Activated CD8-positive, alpha-beta memory T cell treated with anti-CD3 and anti-CD28 coated beads for 1 hour (primary cell): ENCODE results near the gene NFYA.
"Not testable (repeated sequence)": the region's sequence is repeated elsewhere in the genome, so short reads cannot be mapped to it uniquely, and the experiment has no call there.

Experiments
- DNase-seq, 2 donors: peaks; one replicate each; pipeline ENCODE4 v3.0.0-alpha.2; 2020; ENCODE audit warnings: low read depth in 1 of 2; ENCODE audit errors: extremely low read depth in 1 of 2

The NFYA gene

DNA sequence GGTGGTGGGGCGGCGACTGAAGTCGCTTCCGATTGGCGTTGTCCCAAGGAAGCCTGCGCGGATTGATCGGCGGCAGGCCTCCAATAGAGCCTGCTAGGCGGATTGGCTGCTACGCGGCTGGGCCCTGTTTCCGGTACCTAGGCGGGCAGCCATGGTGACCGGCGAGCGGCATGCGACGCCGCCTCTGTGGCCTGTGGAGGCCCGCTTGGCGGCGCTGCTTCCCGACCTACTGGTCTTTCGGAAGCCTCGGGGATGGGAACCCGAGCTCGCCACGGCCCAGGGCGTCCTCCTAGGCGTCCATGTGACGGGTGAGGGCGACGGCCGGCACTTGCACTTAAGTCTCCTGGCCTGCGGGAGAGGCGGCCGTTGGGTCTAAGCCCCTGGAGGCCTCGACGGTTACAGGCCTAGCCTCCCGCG, 28.1 kb downstream of the NFYA start:
- DNase-seq: no peak

DNA sequence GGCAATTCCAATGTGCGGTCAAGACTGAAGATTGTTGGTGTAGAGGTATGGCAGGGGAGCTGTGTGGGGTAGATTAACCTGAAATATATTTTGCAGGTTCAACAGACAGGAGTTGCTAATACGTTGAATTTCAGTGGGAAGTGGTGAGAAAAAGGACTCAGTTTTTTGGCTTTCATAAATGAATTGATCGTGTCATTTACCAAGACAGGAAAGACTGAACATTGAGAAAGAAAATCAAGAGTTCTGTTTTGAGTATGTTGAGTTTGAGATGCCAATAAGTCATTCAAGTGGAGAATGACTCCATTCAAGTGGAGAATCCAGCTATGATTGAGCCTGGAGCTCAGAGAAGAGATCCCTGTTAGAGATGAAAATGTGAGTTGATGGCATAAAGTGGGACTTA, 31.1 kb downstream of the NFYA start:
- no peak for DNase-seq

DNA sequence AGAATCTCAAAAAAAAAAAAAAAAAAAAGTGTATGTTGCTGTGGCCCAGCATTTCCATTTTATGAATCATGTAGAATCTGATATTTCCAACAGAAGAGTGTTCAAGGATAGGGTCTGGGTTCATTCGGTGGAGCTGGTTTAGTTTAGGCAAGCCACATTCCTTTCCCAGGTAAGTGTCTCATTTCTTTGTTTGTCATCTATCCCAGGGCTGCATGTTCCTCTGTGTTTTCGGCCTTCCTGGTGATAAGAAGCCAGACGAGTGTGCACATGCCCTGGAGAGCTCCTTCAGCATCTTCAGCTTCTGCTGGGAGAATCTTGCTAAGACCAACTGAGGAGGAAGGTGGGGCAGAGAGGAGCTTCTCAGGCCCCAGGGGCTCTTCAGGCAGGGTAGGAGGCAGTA, 38.2 kb downstream of the NFYA start:
- no peak for DNase-seq

DNA sequence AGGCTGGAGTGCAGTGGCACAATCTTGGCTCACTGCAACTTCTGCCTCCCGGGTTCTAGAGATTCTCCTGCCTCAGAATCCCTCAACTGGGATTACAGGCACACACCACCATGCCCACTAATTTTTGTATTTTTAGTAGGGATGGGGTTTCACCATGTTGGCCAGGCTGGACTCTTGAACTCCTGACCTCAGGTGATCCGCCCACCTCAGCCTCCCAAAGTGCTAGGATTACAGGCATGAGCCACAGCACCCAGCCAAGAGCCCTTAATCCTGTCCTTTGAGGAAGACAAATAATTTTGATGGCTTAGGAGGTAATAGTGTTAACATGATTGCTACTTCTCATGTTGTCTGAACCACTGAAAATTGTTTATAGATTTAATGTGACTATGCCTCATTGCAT, 42.3 kb downstream of the NFYA start:
- not testable (repeated sequence) for DNase-seq

DNA sequence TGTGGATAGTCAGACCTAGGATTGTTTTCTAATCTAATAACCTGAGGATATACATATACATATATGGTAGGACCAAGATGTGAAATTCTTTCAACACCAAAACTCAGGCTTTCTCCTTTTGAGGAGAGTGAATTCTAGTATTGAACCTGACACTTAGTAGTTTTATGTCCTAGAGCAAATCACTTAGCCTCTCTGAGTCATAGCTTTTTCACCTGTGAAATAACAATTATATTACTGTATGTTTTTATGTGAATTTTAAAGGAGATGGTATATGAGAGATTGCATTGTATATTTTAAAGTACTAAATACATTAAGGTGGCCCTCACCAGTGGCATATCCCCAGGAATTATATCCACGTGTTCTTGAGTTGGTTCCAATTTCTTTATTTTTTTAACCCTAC, 46.7 kb downstream of the NFYA start:
- no peak for DNase-seq

DNA sequence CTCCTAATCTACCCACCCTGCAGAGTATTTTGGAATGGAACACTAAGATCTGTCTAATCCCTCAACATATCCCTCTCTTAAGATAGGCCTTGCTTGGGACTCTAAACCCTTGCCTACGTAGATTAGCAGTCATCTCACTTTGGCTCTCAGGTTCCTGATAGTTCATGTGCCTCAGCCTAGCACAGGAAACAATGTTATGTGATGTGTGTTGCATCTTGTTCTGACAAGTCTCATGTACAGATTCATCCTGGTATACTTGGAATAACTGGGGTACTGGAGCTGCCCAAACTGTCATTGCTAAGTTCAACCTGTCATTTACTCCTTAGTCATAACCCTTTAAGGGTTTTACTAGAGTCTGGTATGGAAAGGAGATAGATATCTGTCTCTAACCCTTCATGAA, 47.3 kb downstream of the NFYA start:
- DNase-seq: no peak

DNA sequence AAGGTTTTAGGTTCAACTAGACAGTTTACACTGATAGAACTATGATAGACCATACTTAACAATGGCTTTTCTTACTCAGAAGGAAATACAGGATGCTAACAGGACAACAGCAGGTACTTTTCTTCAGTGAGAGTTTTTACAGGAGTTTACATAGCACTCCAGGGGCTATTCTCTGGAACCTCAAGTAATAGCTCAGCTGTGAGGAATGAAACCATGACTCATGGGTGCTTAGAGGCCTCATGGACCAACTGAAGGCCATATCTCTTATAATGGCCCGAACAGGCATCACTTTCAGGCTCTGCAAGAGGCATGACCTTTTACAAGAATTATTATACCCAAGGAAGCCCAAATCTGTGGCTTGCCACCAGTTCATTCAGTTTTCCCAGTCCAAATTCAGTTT, 49.6 kb downstream of the NFYA start:
- DNase-seq: no peak

DNA sequence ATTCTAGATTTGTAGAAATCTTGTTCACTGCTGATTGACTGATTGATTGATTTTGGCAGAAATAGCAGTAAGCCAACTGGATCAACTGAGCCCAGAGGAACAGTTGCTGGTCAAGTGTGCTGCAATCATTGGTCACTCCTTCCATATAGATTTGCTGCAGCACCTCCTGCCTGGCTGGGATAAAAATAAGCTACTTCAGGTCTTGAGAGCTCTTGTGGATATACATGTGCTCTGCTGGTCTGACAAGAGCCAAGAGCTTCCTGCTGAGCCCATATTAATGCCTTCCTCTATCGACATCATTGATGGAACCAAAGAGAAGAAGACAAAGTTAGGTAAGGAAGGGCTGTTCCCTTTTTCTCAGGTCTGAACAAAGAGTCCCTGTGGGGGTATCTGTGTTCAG, 50.1 kb downstream of the NFYA start:
- no peak for DNase-seq

DNA sequence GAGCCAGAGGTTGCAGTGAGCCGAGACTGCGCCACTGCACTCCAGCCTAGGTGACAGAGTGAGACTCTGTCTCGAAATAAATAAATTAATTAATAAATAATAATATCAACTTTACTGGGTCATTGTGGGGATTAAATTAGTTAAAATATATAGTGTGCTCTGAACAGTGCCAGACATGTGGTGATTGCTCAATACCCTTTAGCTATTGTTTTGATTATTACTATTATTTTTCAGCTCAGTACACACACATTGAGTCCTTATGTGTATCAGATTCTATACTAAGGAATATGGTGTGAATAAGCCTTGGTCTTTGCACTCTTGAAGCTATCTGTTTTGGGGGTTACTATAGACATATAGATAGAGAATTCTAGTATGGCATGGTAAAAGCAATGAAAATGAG, 52.5 kb downstream of the NFYA start:
- no peak for DNase-seq

DNA sequence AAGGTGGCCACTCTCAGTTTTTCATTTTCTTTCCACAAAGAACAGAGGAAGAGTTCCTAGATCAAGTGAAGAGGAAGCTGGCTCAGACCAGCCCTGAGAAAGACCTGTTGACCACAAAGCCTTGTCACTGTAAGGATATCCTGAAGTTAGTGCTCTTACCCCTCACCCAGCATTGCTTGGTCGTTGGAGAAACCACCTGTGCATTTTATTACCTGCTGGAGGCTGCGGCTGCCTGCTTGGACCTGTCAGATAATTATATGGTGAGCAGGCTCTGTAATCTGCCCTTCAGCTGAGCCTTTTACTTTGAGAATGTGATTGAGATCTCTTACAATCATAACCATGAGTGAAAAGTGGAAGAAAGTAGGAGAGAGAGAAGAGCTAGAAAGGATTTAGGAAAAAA, 59.5 kb downstream of the NFYA start:
- no peak for DNase-seq

DNA sequence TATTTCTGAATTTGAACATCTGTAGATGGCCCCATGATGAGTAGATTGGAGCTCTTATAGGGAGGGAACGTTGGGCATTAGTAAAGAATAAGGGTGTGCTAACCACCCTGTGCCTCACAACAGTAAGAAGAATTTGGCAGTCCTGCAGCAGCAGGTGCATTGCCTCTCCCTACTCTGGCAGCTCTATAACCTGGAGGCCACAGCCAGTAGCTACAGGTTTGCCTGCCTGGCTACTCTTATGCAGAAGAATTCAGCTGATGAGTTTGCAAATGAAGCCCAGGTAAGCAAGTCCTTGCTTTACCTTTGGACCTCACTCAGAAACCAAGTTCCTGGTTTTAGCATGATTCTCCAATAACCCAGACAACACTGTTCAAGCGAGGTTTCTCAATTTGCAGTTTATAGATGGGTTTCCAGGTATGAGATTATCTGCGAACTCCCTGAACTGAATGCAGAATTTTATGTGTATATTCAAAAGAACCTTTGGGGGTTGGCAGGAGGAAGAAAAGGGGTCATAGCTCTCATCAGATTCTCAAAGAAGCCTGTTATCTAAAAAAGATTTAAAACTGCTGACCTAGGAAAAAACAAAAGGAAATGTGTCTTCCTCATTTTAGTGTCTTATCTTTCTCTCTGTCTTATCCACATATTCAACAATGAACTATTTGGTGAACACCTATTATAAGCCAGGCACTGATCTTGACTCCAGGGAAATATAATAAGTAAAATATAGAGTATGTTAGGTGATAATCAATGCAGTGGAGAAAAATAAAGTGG, 62.5 kb downstream of the NFYA start:
- DNase-seq: no peak

DNA sequence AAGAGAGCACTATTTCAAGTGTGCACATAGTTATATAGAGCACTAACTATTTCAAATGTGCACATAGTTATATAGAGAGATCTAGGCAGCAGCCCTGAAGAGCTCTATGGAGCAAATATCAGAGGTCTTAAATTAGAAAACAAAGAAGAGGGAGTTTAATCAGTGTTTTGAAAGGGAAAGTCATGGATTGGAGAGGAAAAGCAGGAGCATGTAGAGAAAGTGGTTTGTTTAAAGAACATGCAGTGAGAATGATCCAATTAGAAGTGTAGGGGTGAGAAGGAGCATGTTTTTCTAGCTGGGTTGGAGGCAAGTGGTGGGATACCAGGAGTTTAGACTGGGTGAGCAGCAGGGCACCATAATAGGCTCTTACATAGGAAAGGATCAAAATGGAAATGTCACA, 64.1 kb downstream of the NFYA start:
- no peak for DNase-seq

DNA sequence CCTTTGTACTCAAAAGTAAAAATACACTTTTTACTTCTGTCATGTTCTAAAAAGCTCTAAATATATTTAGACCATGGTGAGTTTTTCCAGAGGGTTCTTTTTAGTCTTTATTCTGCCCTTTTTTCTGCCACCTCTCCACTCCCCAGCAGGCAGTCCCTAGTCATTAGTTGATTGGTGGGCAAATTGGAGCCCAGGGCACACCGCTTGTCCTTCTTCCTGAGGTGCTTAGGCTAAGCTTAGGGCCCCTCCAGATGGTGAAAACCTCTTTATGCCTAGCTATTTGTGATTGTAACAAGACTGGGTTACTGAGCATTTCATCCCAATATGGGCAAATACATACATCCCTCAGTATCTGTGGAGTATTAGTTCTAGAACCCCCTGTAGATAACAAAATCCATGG, 75.1 kb downstream of the NFYA start:
- no peak for DNase-seq
